GM12891 (cell line): ENCODE results near the gene PGS1.

Experiments used
- PAX5 ChIP-seq: IDR thresholded peaks from 2 replicates; pipeline ENCODE4 v1.6.1; 2011; ENCODE audit warnings: low read length, moderate library complexity, mild to moderate bottlenecking; ENCODE audit not compliant: insufficient read depth, severe bottlenecking
- POLR2A ChIP-seq: IDR thresholded peaks from 2 replicates; pipeline ENCODE4 v1.6.1; 2011; ENCODE audit warnings: low read depth, low read length, control low read depth
- POLR2AphosphoS5 ChIP-seq: IDR thresholded peaks from 2 replicates; pipeline ENCODE4 v1.6.1; 2011; ENCODE audit warnings: low read depth, low read length, control low read depth
- POU2F2 ChIP-seq: IDR thresholded peaks from 2 replicates; pipeline ENCODE4 v1.6.1; 2011; ENCODE audit warnings: low read depth, mild to moderate bottlenecking, control low read depth, low read length, moderate library complexity
- SPI1 ChIP-seq: IDR thresholded peaks from 2 replicates; pipeline ENCODE4 v1.6.1; 2011; ENCODE audit warnings: low read depth, low read length, control low read depth
- TAF1 ChIP-seq: IDR thresholded peaks from 2 replicates; pipeline ENCODE4 v1.6.1; 2011; ENCODE audit warnings: low read depth, low read length, control low read depth

- TF ChIP-seq POLR2A (no peak), POLR2AphosphoS5 (no peak), TAF1 (no peak), SPI1 (no peak), POU2F2 (no peak), PAX5 (no peak)
Measured at GRCh38 chr17:78340183-78340955, 38.1 kb upstream of the PGS1 start.
